K562 (cell line): Measurements from ENCODE around the gene LRRC8E. TPM values are rescaled to one million over a fixed set of nuclear protein-coding genes. Genes with fewer than 3 reads are reported as not detected.

Experiments
- BCL6 ChIP-seq: fragments of 250-450 bp; sonication (Bioruptor Pico); IDR thresholded peaks from 2 replicates; pipeline ENCODE4 v1.4.0; 2020
- CAMTA2 ChIP-seq: fragments of 250-450 bp; sonication (Bioruptor Pico); conservative IDR thresholded peaks from 2 replicates; pipeline ENCODE4 v1.5.1; 2022
- CBFA2T3 ChIP-seq: fragments of 450-650 bp; IDR thresholded peaks from 2 replicates; pipeline ENCODE4 v1.6.1; 2017
- CEBPB ChIP-seq: fragments of 450-650 bp; IDR thresholded peaks from 2 replicates; pipeline ENCODE4 v1.6.1; 2016; ENCODE audit warnings: missing genetic modification characterization, missing compliant biosample characterization
- HCFC1 ChIP-seq: IDR thresholded peaks from 2 replicates; pipeline ENCODE4 v1.6.1; 2012; ENCODE audit warnings: low read depth, low read length, improper control_type of control experiment
- HIVEP1 ChIP-seq: fragments of 250-450 bp; sonication (Bioruptor Pico); IDR thresholded peaks from 2 replicates; pipeline ENCODE4 v1.4.0; 2020; ENCODE audit warnings: mild to moderate bottlenecking
- MAFK ChIP-seq: IDR thresholded peaks from 2 replicates; pipeline ENCODE4 v1.6.1; 2011; ENCODE audit warnings: low read length, improper control_type of control experiment
- PHF20 ChIP-seq: fragments of 450-650 bp; IDR thresholded peaks from 2 replicates; pipeline ENCODE4 v1.6.1; 2018; ENCODE audit not compliant: partially characterized antibody
- POLR3G ChIP-seq: IDR thresholded peaks from 2 replicates; pipeline ENCODE4 v1.6.1; 2011; ENCODE audit not compliant: insufficient read length, insufficient replicate concordance; ENCODE audit errors: extremely low read depth
- RBM15 ChIP-seq: fragments of 200-400 bp; formaldehyde crosslinking; IDR thresholded peaks from 2 replicates; pipeline ENCODE4 v1.6.1; 2018; ENCODE audit warnings: mild to moderate bottlenecking, low read length, moderate library complexity; ENCODE audit not compliant: insufficient read depth
- SPI1 ChIP-seq: IDR thresholded peaks from 2 replicates; pipeline ENCODE4 v1.6.1; 2011; ENCODE audit warnings: low read depth, low read length, control low read depth, borderline replicate concordance
- TEAD2 ChIP-seq: fragments of 450-650 bp; IDR thresholded peaks from 2 replicates; pipeline ENCODE4 v1.6.1; 2016; ENCODE audit warnings: missing genetic modification characterization, control low read depth, missing compliant biosample characterization
- XRCC3 ChIP-seq: fragments of 450-650 bp; IDR thresholded peaks from 2 replicates; pipeline ENCODE4 v1.6.1; 2017; ENCODE audit warnings: mild to moderate bottlenecking, moderate library complexity
- ZBTB49 ChIP-seq: sonication (generic); formaldehyde crosslinking; IDR thresholded peaks from 2 replicates; pipeline ENCODE4 v1.8.0; 2022; ENCODE audit warnings: missing genetic modification reagents, mild to moderate bottlenecking, borderline replicate concordance
- ZNF695 ChIP-seq: fragments of 450-650 bp; formaldehyde crosslinking; IDR thresholded peaks from 2 replicates; pipeline ENCODE4 v1.4.0; 2020; ENCODE audit warnings: mild to moderate bottlenecking, moderate library complexity
- polyA plus RNA-seq, 8 experiments: library from polyadenylated mRNA; depleted of rRNA in 4 of 8; stranded (reverse) in 5 of 8; unstranded in 3 of 8; fragments of >200 nt; fragmentation: Nextera tagmentation in 2 of 8; fragmentation: Illumina TruSeq in 1 of 8; extraction: Ambion mirVana in 2 of 8; extraction: Trizol in 1 of 8; gene quantifications; 2 replicates each; pipeline versions ENCODE4 v1.2.1 to v1.2.3, GENCODE V29; 2011 to 2014; ENCODE audit warnings: inconsistent platforms in 1 of 8, missing spikeins in 1 of 8
- total RNA-seq, 7 experiments: library from RNA; depleted of rRNA in 6 of 7; stranded (reverse); fragments of >200 nt in 6 of 7; fragmentation: Illumina TruSeq in 2 of 7; extraction: Trizol in 2 of 7; gene quantifications; 2 replicates each; pipeline versions ENCODE4 v1.2.1 to v1.2.3, GENCODE V29; 2011 to 2021; ENCODE audit warnings: low replicate concordance in 1 of 7
- TF ChIP-seq, protein P1 (sequence below): sonication (generic); formaldehyde crosslinking; IDR thresholded peaks from 2 replicates; pipeline ENCODE4 v1.8.0; 2022; ENCODE audit warnings: mild to moderate bottlenecking, missing genetic modification reagents, borderline replicate concordance
- TF ChIP-seq, protein P2 (sequence below), 2 experiments: fragments of 450-650 bp; IDR thresholded peaks; 2 replicates each; pipeline ENCODE4 v1.6.1; 2018; ENCODE audit warnings: mild to moderate bottlenecking in 2 of 2, low read depth in 1 of 2; ENCODE audit not compliant: partially characterized antibody in 2 of 2
- TF ChIP-seq, protein P3 (sequence below): sonication (generic); formaldehyde crosslinking; IDR thresholded peaks from 2 replicates; pipeline ENCODE4 v1.9.0; 2022; ENCODE audit warnings: mild to moderate bottlenecking, missing genetic modification reagents
- TF ChIP-seq, protein P4 (sequence below): sonication (generic); formaldehyde crosslinking; IDR thresholded peaks from 2 replicates; pipeline ENCODE4 v1.5.0; 2020; ENCODE audit warnings: missing genetic modification reagents
- TF ChIP-seq, protein P5 (sequence below): fragments of 250-450 bp; sonication (Bioruptor Pico); IDR thresholded peaks from 2 replicates; pipeline ENCODE4 v1.9.0; 2021; ENCODE audit warnings: mild to moderate bottlenecking

LRRC8E gene
- total and polyA plus RNA-seq, 9 of the 15 experiments (the other 6 are each of a cell fraction or from before 2014, with no cell fraction given) = 0.08 to 5.7 (median 3.5) TPM; not detected in 1

- TF ChIP-seq POLR3G (no peak), ZNF695 (CRISPR knock-in tag) (no peak), CAMTA2 (CRISPR knock-in tag) (no peak), CBFA2T3 (no peak), XRCC3 (no peak), MAFK (no peak; the same call in 1 of the 2 replicates), SPI1 (no peak), TEAD2 (tag) (no peak), ZBTB49 (no peak), CEBPB (tag) (no peak), RBM15 (no peak), HIVEP1 (CRISPR knock-in tag) (no peak), PHF20 (no peak), HCFC1 (no peak), BCL6 (CRISPR knock-in tag) (no peak)
- TF ChIP-seq, protein P1, sequence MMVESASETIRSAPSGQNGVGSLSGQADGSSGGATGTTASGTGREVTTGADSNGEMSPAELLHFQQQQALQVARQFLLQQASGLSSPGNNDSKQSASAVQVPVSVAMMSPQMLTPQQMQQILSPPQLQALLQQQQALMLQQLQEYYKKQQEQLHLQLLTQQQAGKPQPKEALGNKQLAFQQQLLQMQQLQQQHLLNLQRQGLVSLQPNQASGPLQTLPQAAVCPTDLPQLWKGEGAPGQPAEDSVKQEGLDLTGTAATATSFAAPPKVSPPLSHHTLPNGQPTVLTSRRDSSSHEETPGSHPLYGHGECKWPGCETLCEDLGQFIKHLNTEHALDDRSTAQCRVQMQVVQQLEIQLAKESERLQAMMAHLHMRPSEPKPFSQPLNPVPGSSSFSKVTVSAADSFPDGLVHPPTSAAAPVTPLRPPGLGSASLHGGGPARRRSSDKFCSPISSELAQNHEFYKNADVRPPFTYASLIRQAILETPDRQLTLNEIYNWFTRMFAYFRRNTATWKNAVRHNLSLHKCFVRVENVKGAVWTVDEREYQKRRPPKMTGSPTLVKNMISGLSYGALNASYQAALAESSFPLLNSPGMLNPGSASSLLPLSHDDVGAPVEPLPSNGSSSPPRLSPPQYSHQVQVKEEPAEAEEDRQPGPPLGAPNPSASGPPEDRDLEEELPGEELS = no peak
- TF ChIP-seq, protein P2, sequence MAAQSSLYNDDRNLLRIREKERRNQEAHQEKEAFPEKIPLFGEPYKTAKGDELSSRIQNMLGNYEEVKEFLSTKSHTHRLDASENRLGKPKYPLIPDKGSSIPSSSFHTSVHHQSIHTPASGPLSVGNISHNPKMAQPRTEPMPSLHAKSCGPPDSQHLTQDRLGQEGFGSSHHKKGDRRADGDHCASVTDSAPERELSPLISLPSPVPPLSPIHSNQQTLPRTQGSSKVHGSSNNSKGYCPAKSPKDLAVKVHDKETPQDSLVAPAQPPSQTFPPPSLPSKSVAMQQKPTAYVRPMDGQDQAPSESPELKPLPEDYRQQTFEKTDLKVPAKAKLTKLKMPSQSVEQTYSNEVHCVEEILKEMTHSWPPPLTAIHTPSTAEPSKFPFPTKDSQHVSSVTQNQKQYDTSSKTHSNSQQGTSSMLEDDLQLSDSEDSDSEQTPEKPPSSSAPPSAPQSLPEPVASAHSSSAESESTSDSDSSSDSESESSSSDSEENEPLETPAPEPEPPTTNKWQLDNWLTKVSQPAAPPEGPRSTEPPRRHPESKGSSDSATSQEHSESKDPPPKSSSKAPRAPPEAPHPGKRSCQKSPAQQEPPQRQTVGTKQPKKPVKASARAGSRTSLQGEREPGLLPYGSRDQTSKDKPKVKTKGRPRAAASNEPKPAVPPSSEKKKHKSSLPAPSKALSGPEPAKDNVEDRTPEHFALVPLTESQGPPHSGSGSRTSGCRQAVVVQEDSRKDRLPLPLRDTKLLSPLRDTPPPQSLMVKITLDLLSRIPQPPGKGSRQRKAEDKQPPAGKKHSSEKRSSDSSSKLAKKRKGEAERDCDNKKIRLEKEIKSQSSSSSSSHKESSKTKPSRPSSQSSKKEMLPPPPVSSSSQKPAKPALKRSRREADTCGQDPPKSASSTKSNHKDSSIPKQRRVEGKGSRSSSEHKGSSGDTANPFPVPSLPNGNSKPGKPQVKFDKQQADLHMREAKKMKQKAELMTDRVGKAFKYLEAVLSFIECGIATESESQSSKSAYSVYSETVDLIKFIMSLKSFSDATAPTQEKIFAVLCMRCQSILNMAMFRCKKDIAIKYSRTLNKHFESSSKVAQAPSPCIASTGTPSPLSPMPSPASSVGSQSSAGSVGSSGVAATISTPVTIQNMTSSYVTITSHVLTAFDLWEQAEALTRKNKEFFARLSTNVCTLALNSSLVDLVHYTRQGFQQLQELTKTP (IDR thresholded peaks at IDR 0.05; ENCODE audit: low read depth in 1 of 2, partially characterized antibody in 2 of 2) = peak in 1 of 2 experiments; percentile 59
- TF ChIP-seq, protein P3, sequence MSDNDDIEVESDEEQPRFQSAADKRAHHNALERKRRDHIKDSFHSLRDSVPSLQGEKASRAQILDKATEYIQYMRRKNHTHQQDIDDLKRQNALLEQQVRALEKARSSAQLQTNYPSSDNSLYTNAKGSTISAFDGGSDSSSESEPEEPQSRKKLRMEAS = no peak; the same call in 1 of the 2 replicates
- TF ChIP-seq, protein P4, sequence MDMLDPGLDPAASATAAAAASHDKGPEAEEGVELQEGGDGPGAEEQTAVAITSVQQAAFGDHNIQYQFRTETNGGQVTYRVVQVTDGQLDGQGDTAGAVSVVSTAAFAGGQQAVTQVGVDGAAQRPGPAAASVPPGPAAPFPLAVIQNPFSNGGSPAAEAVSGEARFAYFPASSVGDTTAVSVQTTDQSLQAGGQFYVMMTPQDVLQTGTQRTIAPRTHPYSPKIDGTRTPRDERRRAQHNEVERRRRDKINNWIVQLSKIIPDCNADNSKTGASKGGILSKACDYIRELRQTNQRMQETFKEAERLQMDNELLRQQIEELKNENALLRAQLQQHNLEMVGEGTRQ = no peak
- TF ChIP-seq, protein P5, sequence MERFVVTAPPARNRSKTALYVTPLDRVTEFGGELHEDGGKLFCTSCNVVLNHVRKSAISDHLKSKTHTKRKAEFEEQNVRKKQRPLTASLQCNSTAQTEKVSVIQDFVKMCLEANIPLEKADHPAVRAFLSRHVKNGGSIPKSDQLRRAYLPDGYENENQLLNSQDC (CRISPR knock-in tag) = no peak
Measured at GRCh38 chr19:7944177-7944761, 56.0 kb downstream of the LRRC8E start (continued).
